Activated T-helper 9 cell treated with anti-CD3 and anti-CD28 coated beads, Interleukin-2, amount 50 U/mL, for 16 hours (primary cell): ENCODE measurements around the gene USP8.
"Not testable (repeated sequence)": the region's sequence is repeated elsewhere in the genome, so short reads cannot be mapped to it uniquely, and the experiment has no call there.

Experiments
- DNase-seq: peaks from one replicate; pipeline ENCODE4 v3.0.0-alpha.2; 2020; ENCODE audit warnings: low read depth

USP8 gene

GRCh38 chr15:50424066-50424890 is at the start of gene USP8:
Gene USP8, plus strand, starts transcription at chr15:50424405. Its CDS starts 14,669 bp downstream, at chr15:50439074.
- peak; percentile 89 for DNase-seq

- no peak for DNase-seq
These were observed 46.1 kb upstream of the USP8 start for GRCh38 chr15:50377867-50378751.

DNA sequence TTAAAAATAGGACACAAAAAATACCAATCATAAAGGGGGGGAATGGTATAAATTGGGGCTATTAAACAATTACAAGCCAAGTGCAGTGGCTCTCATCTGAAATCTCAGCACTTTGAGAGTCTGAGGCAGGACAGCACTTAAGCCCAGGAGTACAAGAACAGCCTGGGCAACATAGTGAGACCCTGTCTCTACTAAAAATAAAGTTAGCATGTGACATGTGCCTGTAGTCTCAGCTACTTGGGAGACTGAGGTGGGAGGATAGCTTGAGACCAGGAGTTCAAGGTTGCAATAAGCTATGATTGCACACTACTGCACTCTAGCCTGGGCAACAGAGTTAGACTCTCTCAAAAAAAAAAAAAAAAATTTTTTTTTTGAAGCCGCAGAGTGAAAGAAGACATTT is 45.4 kb upstream of the USP8 start:
- no peak for DNase-seq

GRCh38 chr15:50379413-50379812 is 44.8 kb upstream of the USP8 start:
- DNase-seq: not testable (repeated sequence)

DNA sequence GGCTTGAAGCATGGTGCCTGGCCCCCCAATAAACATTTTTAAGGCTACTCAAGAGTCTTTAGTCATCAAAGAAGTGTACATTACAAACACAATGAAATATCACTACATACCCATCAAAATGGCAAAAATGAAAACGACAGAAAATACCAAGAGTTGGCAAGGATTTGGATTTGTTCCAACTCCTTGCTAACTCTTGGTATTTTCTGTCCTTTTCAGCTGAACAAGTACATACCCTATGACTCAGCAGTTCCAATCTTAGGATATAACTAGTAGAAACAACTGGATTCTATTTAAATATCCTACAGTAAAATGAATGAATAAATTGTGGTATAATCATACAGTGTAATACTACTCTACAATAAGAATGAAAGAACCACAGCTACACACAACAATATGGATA is 44.1 kb upstream of the USP8 start:
- no peak for DNase-seq

DNA sequence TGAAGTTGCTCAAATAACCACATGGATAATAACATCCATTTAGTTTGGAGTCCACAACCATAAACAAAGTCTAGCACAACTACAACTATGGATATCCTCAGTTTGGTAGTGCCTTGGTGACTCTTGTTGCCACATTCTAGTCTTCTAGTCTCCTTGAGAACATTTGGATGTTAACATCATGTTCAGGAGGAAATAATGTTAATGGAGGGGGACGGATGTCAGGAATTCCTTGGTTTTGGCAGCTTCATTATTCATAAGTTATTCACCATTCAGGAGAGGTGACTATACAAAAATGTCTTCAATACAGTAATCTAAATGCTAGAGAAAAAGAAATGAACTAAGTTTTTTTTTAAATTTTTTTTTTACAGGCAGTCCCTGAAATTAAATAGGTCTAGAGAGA is 42.8 kb upstream of the USP8 start:
- DNase-seq: no peak

DNA sequence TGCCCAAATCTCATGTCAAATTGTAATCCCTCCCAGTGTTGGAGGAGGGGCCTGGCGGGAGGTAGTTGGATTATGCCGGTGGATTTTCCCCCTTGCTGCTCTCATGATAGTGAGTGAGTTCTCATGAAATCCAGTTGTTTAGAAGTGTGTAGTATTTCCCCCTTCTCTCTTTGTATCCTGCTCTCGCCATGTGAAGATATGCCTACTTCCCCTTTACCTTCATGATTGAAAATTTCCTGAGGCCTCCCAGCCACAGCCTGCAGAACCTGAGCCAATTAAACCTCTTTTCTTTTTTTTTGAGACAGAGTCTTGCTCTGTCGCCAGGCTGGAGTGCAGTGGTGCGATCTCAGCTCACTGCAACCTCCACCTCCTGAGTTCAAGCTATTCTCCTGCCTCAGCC is 41.8 kb upstream of the USP8 start:
- DNase-seq: not testable (repeated sequence)

DNA sequence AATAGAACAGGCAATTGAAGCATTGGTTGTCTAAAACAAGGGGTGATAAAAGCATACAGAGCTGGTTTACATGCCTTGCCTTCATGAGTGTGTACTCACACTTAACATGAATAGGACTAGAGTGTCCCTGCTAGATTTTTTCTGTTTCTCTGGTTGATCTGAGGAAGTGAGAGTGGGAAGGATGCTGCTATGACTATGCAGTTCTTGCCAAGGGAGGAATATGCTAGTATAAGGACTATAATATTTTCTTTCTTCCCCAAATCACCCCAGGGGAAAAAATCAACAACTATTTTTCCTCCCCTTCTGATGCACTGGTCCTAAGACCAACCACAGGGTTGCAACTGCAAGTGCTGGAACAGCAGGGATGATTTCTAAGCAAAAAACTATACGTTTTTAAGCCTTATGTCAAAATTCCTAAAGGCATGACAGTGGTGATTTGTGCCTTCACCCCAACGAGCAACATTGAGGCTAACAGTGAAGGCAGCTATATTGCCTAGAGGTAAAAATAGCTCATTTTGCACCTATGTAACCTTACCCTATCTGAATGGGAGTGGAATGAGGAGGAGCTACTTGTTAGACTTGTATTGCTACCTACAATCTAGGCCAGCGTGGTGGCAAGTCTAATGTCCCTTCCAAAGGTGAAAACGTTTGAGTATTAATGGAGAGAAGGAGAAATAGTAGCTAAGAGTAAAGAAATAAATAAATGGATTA is 33.5 kb upstream of the USP8 start:
- no peak for DNase-seq

- DNase-seq: not testable (repeated sequence)
These were observed 32.6 kb upstream of the USP8 start for GRCh38 chr15:50391561-50391960.

DNA sequence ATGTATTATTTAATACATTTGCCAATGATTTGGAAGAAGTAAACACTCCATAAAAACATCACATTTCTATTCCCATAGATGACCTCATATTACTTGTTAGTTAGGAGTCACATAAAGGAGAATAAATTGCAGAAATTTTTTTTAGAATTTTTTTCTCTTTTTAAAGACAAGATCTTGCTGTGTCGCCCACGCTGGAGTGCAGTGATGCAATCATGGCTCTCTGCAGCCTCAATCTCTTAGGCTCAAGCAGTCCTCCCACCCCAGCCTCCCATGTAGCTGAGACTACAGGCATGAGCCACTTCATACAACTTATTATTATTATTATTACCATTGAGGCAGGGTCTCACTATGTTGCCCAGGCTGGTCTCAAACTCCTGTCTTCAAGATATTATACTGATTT is 12.3 kb upstream of the USP8 start:
- no peak for DNase-seq

DNA sequence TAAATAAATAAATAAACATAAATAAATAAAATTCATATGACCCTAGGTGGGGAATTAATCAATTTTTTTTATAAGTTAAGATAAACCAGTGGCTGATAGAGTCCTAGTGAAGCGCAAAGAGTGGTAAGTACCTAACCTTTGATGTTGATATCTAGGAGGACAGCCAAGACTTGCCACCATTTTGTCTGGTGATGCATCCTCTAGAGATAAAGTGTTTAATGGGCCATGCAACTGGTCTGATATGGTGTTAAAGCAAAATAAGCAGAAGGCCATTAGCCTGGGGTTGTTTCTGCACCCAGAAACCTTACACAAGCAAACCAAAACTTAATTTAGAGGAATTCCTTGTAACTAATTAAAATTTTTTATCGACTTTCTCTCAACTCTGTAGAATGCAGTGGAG is 9.6 kb upstream of the USP8 start:
- no peak for DNase-seq

GRCh38 chr15:50415752-50416404 is 8.3 kb upstream of the USP8 start:
- DNase-seq: no peak

GRCh38 chr15:50416890-50417289 is 7.3 kb upstream of the USP8 start:
- DNase-seq: no peak

GRCh38 chr15:50418041-50418583 is 6.1 kb upstream of the USP8 start:
- DNase-seq: no peak

DNA sequence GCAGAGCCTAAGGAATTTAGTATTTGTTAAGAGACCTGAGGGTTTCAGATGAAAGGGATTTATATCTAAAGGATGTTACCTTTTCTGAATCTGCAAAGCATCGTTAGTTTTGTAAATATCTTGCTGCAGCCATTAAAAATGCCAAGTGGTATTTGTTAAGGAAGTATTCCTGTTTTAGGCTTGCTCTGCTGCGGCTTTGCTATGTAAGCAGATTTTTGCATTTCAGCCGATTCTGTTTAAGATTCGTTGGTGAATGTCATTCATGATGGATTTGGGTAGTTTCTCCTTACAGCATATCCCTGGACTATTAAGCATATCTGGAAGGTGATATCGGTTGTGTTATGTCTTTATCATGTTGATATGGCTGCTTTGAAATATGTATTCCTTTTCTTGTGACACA is 1.0 kb downstream of the USP8 start:
- no peak for DNase-seq

DNA sequence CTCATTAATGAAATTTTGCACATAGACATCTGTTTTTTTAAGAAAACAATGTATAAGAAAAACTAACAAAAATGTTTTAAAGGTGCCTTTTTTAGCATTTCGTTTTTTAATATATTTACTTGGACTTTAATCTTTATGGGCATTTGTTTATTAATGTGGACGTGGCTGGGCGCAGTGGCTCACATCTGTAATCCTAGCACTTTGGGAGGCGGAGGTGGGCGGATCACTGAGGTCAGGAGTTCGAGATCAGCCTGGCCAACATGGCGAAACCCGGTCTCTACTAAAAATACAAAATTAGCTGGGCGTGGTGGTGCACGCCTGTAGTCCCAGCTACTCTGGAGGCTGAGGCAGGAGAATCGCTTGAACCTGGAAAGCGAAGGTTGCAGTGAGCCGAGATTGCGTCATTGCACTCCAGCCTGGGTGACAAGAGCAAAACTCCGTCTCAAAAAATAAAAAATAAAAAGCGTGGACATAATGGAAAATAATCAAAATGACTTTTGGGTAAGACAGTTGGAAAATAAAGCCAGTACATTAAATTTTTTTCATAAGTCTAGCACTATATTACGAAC is 1.6 kb downstream of the USP8 start:
- DNase-seq: not testable (repeated sequence)

GRCh38 chr15:50426428-50426827 is 2.2 kb downstream of the USP8 start:
- no peak for DNase-seq

- DNase-seq: no peak
These were observed 7.0 kb downstream of the USP8 start for GRCh38 chr15:50431204-50431603.

DNA sequence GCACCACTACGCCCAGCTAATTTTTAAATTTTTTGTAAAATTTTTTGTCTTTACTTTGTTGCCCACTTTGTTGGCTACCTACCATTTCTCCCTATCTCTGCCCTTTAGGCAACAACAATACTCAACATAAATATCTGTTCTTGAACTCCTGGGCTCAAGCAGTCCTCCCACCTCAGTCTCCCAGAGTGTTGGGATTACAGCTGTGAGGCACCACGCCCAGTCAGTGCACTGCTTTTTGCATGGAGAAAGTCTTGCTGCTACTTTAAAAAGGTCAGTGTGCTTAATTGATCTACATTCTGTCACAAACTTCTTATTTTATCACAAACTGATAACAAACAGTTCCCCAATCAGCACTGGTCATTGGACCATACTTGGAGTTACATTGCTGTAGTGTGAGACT is 8.0 kb downstream of the USP8 start:
- DNase-seq: no peak

DNA sequence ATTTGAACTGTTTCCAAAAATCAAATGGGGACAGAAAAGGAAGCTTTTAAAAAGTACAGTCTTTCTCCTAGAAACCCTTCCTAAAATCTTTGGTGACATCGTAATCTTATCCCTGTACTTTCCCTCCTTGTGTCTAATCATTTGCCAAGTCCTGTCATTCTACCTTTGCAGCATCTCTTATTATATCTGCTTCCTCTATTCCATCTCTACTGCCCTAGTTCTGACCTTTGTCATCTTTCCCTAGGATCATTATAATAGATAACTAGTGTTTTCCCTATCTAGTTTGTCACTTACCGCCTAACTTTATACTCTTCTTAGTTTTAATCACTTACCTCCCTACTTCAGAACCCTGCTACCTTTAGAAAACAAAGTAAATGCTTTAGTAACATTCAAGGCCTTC is 11.6 kb downstream of the USP8 start:
- no peak for DNase-seq

- no peak for DNase-seq
These were observed 14.0 kb downstream of the USP8 start for GRCh38 chr15:50438251-50438650.
